ENCODE results near the gene TINAG.

The TINAG gene

DNA sequence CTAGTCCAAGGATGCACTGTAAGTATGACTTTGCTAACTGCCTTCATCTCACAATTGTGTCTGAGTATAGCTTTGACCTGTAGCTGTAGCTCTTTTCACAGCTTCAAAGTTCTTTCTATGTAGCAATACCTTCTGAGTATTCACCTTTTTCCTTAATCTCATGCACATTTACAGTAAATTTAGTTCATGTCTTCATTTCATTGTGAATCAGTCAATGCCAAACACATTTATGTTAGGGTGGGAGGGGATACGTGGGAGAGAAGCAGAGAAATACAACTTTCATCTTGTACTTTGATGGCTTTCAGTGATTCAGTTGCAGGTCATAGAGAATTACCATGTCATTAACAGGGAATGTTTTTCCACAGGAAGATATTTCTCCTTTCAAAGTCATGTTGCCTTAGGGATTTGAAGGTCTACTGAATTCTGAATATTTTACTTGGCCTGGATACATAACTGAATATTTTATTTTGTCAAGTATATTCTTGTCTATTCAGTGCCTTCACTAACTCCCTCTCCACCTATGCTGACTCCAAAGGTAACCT, 119.2 kb downstream of the TINAG start:
- DNase-seq (ENCODE audit: low read depth in 2 of 2), result no peak

DNA sequence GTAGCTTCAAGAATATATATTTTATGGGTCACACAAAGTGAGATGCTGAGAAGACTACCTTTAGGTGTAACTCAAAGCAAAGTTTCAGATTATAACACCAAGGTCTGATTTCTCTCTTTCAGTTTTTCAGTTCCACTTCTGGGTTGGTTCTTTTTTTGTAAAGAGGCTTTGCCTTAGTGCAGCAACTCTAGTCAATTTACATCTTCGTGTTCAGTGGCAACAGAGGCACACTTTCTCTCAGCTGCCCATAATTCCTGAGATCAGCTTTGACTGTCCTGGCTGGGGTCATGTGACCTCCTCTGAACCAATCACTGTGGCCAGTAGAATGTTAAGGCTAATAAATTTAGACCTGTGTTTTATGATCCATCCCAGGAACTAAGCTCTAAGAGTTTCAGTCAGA, 120.2 kb downstream of the TINAG start:
- no peak for DNase-seq (ENCODE audit: low read depth in 2 of 2)

DNA sequence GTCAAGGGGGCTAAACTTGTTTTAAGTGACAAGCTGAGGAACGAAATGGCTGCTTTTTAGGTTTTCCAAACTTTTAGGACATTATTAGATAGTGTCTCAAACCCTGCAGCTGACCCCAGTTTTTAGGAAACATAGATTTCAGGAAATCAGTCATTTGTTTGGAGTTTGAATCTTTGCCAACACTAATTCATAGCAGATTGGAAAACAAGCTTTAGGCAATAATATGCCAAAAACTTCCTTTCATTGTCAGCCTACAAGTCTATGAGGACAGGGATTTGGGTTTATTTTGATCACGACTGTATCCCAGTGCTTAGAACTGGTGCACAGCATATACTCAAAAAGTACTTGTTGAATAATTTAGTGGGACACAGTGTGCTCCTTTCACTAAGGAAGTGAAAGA, 123.2 kb downstream of the TINAG start:
- DNase-seq (ENCODE audit: low read depth in 2 of 2), result no peak

Measured in stimulated activated CD8-positive, alpha-beta memory T cell treated with anti-CD3 and anti-CD28 coated beads, Interleukin-7, amount 100 ng/mL, for 1 hour (primary cell).